Measurements from ENCODE around the gene FGFR1OP2.
"Not testable (repeated sequence)": the region's sequence is repeated elsewhere in the genome, so short reads cannot be mapped to it uniquely, and the experiment has no call there.

DNA sequence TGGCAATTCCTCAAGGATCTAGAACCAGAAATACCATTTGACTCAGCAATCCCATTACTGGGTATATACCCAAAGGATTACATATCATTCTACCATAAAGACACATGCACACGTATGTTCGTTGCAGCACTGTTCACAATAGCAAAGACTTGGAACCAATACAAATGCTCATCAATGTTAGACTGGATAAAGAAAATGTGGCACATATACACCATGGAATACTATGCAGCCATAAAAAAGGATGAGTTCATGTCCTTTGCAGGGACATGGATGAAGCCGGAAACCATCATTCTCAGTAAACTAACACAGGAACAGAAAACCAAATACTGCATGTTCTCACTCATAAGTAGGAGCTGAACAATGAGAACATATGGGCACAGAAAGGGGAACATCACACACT lies 34.9 kb upstream of the FGFR1OP2 start:
- TF ChIP-seq, protein P1, sequence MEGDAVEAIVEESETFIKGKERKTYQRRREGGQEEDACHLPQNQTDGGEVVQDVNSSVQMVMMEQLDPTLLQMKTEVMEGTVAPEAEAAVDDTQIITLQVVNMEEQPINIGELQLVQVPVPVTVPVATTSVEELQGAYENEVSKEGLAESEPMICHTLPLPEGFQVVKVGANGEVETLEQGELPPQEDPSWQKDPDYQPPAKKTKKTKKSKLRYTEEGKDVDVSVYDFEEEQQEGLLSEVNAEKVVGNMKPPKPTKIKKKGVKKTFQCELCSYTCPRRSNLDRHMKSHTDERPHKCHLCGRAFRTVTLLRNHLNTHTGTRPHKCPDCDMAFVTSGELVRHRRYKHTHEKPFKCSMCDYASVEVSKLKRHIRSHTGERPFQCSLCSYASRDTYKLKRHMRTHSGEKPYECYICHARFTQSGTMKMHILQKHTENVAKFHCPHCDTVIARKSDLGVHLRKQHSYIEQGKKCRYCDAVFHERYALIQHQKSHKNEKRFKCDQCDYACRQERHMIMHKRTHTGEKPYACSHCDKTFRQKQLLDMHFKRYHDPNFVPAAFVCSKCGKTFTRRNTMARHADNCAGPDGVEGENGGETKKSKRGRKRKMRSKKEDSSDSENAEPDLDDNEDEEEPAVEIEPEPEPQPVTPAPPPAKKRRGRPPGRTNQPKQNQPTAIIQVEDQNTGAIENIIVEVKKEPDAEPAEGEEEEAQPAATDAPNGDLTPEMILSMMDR (conservative IDR thresholded peaks at IDR 0.05; ENCODE audit: low read length), result not testable (repeated sequence)
- not testable (repeated sequence) for TF ChIP-seq EZH2phosphoT487 (IDR thresholded peaks at IDR 0.05; ENCODE audit: borderline replicate concordance, low read depth, low read length)

Data from OCI-LY7 (cell line).